Brain pericyte (primary cell): ENCODE results near the gene NAP1L5.

Experiments
- DNase-seq: peaks from one replicate; pipeline ENCODE4 v3.0.0-alpha.2; 2012; ENCODE audit warnings: low read depth, low spot score

The NAP1L5 gene

GRCh38 chr4:88660446-88661294 lies 37.0 kb downstream of the NAP1L5 start:
- DNase-seq, result peak; percentile 18

- DNase-seq, result no peak
Measured at GRCh38 chr4:88659890-88660208, 37.8 kb downstream of the NAP1L5 start.

- no peak for DNase-seq
Measured at GRCh38 chr4:88659055-88659889, 38.4 kb downstream of the NAP1L5 start.

GRCh38 chr4:88655226-88655625 lies 42.4 kb downstream of the NAP1L5 start:
- DNase-seq, result no peak

- no peak for DNase-seq
Measured at GRCh38 chr4:88653371-88653946, 44.2 kb downstream of the NAP1L5 start.

GRCh38 chr4:88649716-88650115 lies 47.9 kb downstream of the NAP1L5 start:
- no peak for DNase-seq

GRCh38 chr4:88646528-88647280 lies 50.9 kb downstream of the NAP1L5 start:
- DNase-seq, result no peak

GRCh38 chr4:88645994-88646393 lies 51.6 kb downstream of the NAP1L5 start:
- no peak for DNase-seq
